Subcutaneous abdominal adipose tissue (tissue), 5 donors: ENCODE data around the gene ARF1.

ENCODE experiments used
- H3K27ac ChIP-seq: one replicate; pipeline ENCODE4 v1.7.0; 2013; ENCODE audit warnings: low read depth, mild to moderate bottlenecking, inconsistent platforms, low read length, moderate library complexity
- H3K27me3 ChIP-seq, 5 donors: one replicate each; pipeline ENCODE4 v1.7.0; 2013; ENCODE audit warnings: low read length in 5 of 5, inconsistent platforms in 1 of 5; ENCODE audit not compliant: control insufficient read depth in 5 of 5, insufficient read depth in 4 of 5
- H3K36me3 ChIP-seq, 5 donors: one replicate each; pipeline ENCODE4 v1.7.0; 2013; ENCODE audit warnings: low read length in 5 of 5; ENCODE audit not compliant: control insufficient read depth in 5 of 5, insufficient read depth in 5 of 5
- H3K4me1 ChIP-seq, 5 donors: one replicate each; pipeline ENCODE4 v1.7.0; 2013; ENCODE audit warnings: low read length in 5 of 5, mild to moderate bottlenecking in 3 of 5, moderate library complexity in 1 of 5; ENCODE audit not compliant: control insufficient read depth in 5 of 5, insufficient read depth in 5 of 5
- H3K4me3 ChIP-seq, 5 donors: one replicate each; pipeline ENCODE4 v1.7.0; 2013; ENCODE audit warnings: low read length in 5 of 5, low read depth in 1 of 5
- H3K9ac ChIP-seq, 5 donors: one replicate each; pipeline ENCODE4 v1.7.0; 2013; ENCODE audit warnings: low read length in 5 of 5, mild to moderate bottlenecking in 4 of 5, moderate library complexity in 3 of 5
- H3K9me3 ChIP-seq, 5 donors: one replicate each; pipeline ENCODE4 v1.7.0; 2013; ENCODE audit warnings: low read length in 5 of 5; ENCODE audit not compliant: control insufficient read depth in 5 of 5
- donor health status: healthy.
- donor health status: healthy.
- donor health status: healthy.
- donor health status: healthy.
- donor health status: healthy.

The ARF1 gene

GRCh38 chr1:228082214-228082917, at the start of gene ARF1:
ARF1 (plus strand) TSS chr1:228082708; CDS start chr1:228097115, 14,407 bp downstream.
- Histone ChIP-seq H3K36me3 (no peaks in the 10 kb centered on the region), H3K27ac (peak within 1 kb of the TSS; percentile 97), H3K4me3 (peak within 1 kb of the TSS; percentile 91 to 100 (median 93)), H3K27me3 (no peaks in the 10 kb centered on the region), H3K9ac (peak within 1 kb of the TSS; percentile 40 to 99 (median 98)), H3K9me3 (no peaks in the 10 kb centered on the region), H3K4me1 (peaks cover 22 to 61% (median 53%) of the 10 kb centered on the region in 5 donors)

GRCh38 chr1:228033376-228033775, 49.1 kb upstream of the ARF1 start:
- Histone ChIP-seq H3K36me3 (no peaks in the 10 kb centered on the region), H3K9me3 (peaks cover 0 to 11% (median 0%) of the 10 kb centered on the region in 5 donors), H3K9ac (no peak overlapping the region), H3K27ac (no peak overlapping the region), H3K27me3 (peaks cover 21 to 34% (median 28%) of the 10 kb centered on the region in 5 donors), H3K4me1 (peaks cover 0 to 8% (median 4%) of the 10 kb centered on the region in 5 donors), H3K4me3 (no peak overlapping the region)

- peaks cover 36 to 50% (median 44%) of the 10 kb centered on the region in 5 donors for H3K27me3 ChIP-seq
- H3K27ac ChIP-seq = no peak overlapping the region
- H3K9me3 ChIP-seq = peaks cover 0 to 11% (median 0%) of the 10 kb centered on the region in 5 donors
- H3K4me1 ChIP-seq = peaks cover 0 to 8% (median 4%) of the 10 kb centered on the region in 5 donors
- H3K4me3 ChIP-seq = no peak overlapping the region
- H3K36me3 ChIP-seq = no peaks in the 10 kb centered on the region
- no peak overlapping the region for H3K9ac ChIP-seq
Measured at GRCh38 chr1:228034954-228035837, 47.3 kb upstream of the ARF1 start.

- H3K9ac ChIP-seq = no peak overlapping the region
- H3K9me3 ChIP-seq = peaks cover 0 to 11% (median 0%) of the 10 kb centered on the region in 5 donors
- peaks cover 34 to 50% (median 45%) of the 10 kb centered on the region in 5 donors for H3K27me3 ChIP-seq
- no peak overlapping the region for H3K27ac ChIP-seq
- H3K4me1 ChIP-seq = peaks cover 0 to 8% (median 4%) of the 10 kb centered on the region in 5 donors
- H3K4me3 ChIP-seq = no peak overlapping the region
- H3K36me3 ChIP-seq = no peaks in the 10 kb centered on the region
Measured at GRCh38 chr1:228035844-228036243, 46.7 kb upstream of the ARF1 start.

GRCh38 chr1:228036701-228037231, 45.7 kb upstream of the ARF1 start:
- H3K4me3 ChIP-seq = no peak overlapping the region
- H3K27me3 ChIP-seq = peaks cover 34 to 45% (median 44%) of the 10 kb centered on the region in 5 donors
- H3K4me1 ChIP-seq = peaks cover 0 to 8% (median 4%) of the 10 kb centered on the region in 5 donors
- no peaks in the 10 kb centered on the region for H3K36me3 ChIP-seq
- peaks cover 0 to 11% (median 2%) of the 10 kb centered on the region in 5 donors for H3K9me3 ChIP-seq
- H3K27ac ChIP-seq = no peak overlapping the region
- no peak overlapping the region for H3K9ac ChIP-seq

- Histone ChIP-seq H3K27me3 (peaks cover 34 to 45% (median 41%) of the 10 kb centered on the region in 5 donors), H3K9ac (no peak overlapping the region)
Measured at GRCh38 chr1:228037401-228038386, 44.8 kb upstream of the ARF1 start.

GRCh38 chr1:228038387-228039005, 44.0 kb upstream of the ARF1 start:
- Histone ChIP-seq H3K27me3 (peaks cover 34 to 47% (median 43%) of the 10 kb centered on the region in 5 donors), H3K27ac (no peak overlapping the region), H3K36me3 (no peaks in the 10 kb centered on the region), H3K4me3 (no peak overlapping the region), H3K9me3 (peaks cover 0 to 5% (median 0%) of the 10 kb centered on the region in 5 donors), H3K4me1 (peaks cover 0 to 8% (median 4%) of the 10 kb centered on the region in 5 donors), H3K9ac (no peak overlapping the region)

More at GRCh38 chr1:228037401-228038386, 44.8 kb upstream of the ARF1 start:
- peaks cover 0 to 8% (median 4%) of the 10 kb centered on the region in 5 donors for H3K4me1 ChIP-seq
- H3K36me3 ChIP-seq = no peaks in the 10 kb centered on the region
- no peak overlapping the region for H3K4me3 ChIP-seq
- no peak overlapping the region for H3K27ac ChIP-seq
- H3K9me3 ChIP-seq = peaks cover 0 to 11% (median 2%) of the 10 kb centered on the region in 5 donors

GRCh38 chr1:228039006-228039903, 43.3 kb upstream of the ARF1 start:
- H3K27me3 ChIP-seq = peaks cover 34 to 47% (median 43%) of the 10 kb centered on the region in 5 donors
- H3K9ac ChIP-seq = no peak overlapping the region
- peaks cover 0 to 8% (median 4%) of the 10 kb centered on the region in 5 donors for H3K4me1 ChIP-seq
- peaks cover 0 to 5% (median 0%) of the 10 kb centered on the region in 5 donors for H3K9me3 ChIP-seq
- H3K4me3 ChIP-seq = no peak overlapping the region
- H3K36me3 ChIP-seq = no peaks in the 10 kb centered on the region
- H3K27ac ChIP-seq = no peak overlapping the region
